Esophagus muscularis mucosa (tissue), 4 donors: ENCODE results near the gene ZNF683. TPM values are rescaled to one million over a fixed set of nuclear protein-coding genes. Genes with fewer than 3 reads are reported as not detected.

ENCODE experiments used
- DNase-seq: peaks from one replicate; pipeline ENCODE4 v3.0.0-alpha.2; 2017; ENCODE audit errors: extremely low spot score
- H3K27ac ChIP-seq, 4 donors: fragments of 200-600 bp; sonication (generic); replicated peaks in 1 of 4; 1 replicate in 3 of 4; 2 replicates in 1 of 4; pipeline ENCODE4 v1.5.1; 2016 to 2019; ENCODE audit warnings: mild to moderate bottlenecking in 1 of 4
- H3K27me3 ChIP-seq, 4 donors: fragments of 200-600 bp; sonication (generic); one replicate each; pipeline versions ENCODE4 v1.5.1 to v1.6.0; 2016 to 2019
- H3K36me3 ChIP-seq, 4 donors: fragments of 200-600 bp; sonication (generic); one replicate each; pipeline ENCODE4 v1.5.1; 2016 to 2019
- H3K4me1 ChIP-seq, 4 donors: fragments of 200-600 bp; sonication (generic); one replicate each; pipeline ENCODE4 v1.5.1; 2016 to 2019
- H3K4me3 ChIP-seq, 4 donors: fragments of 200-600 bp; sonication (generic); 1 replicate in 2 of 4; 2 replicates in 2 of 4; pipeline ENCODE4 v1.5.1; 2016 to 2019; ENCODE audit warnings: mild to moderate bottlenecking in 4 of 4, moderate library complexity in 1 of 4
- H3K9me3 ChIP-seq, 4 donors: fragments of 200-600 bp; sonication (generic); 1 replicate in 3 of 4; 2 replicates in 1 of 4; pipeline ENCODE4 v1.5.1; 2016 to 2019
- CTCF ChIP-seq, 3 experiments: fragments of 200-600 bp in 2 of 3; fragments of 450-650 bp in 1 of 3; sonication (generic) in 2 of 3; IDR thresholded peaks; one replicate each; pipeline ENCODE4 v1.5.1; 2017 to 2019; ENCODE audit warnings: antibody characterized with exemption in 3 of 3, mild to moderate bottlenecking in 2 of 3, moderate library complexity in 1 of 3
- EP300 ChIP-seq: sonication (generic); formaldehyde crosslinking; IDR thresholded peaks from one replicate; pipeline ENCODE4 v1.6.1; 2017; ENCODE audit warnings: antibody characterized with exemption
- POLR2A ChIP-seq: fragments of 450-650 bp; IDR thresholded peaks from one replicate; pipeline ENCODE4 v1.6.1; 2017; ENCODE audit warnings: antibody characterized with exemption, moderate library complexity, mild to moderate bottlenecking, low read depth
- POLR2AphosphoS5 ChIP-seq, 2 donors: sonication (generic); formaldehyde crosslinking; IDR thresholded peaks; one replicate each; pipeline ENCODE4 v1.6.1; 2017; ENCODE audit warnings: antibody characterized with exemption in 2 of 2
- WGBS: methylation state at CpG from one replicate; pipeline ENCODE4 v1.1.5; 2018; 5-methylcytosine and 5-hydroxymethylcytosine counted together
- intact Hi-C: fragments of 100-400 bp; cut with DNase I; formaldehyde crosslinking; loops from one replicate; pipeline ENCODE4 v1.15.1; 2023
- total RNA-seq, 4 donors: library from RNA; depleted of rRNA; stranded (reverse); fragments of >200 nt; gene quantifications; one replicate each; pipeline versions ENCODE4 v1.1.0 to v1.2.1, GENCODE V29; 2016

The ZNF683 gene
- total RNA-seq, 4 donors from 2014 or later, result not detected

- DNase-seq, result no peak
- H3K4me1 ChIP-seq, result peaks cover 0 to 8% (median 1%) of the 10 kb centered on the region in 4 donors
- intact Hi-C loops, result no loop called here
- H3K27me3 ChIP-seq, result peaks cover 11 to 79% (median 45%) of the 10 kb centered on the region in 4 donors
- 11% methylated on average over 7 of the region's 9 CpGs for WGBS
- H3K36me3 ChIP-seq, result no peaks in the 10 kb centered on the region
- no peaks in the 10 kb centered on the region for H3K9me3 ChIP-seq
- no peak for TF ChIP-seq CTCF (IDR thresholded peaks at IDR 0.05)
- TF ChIP-seq POLR2AphosphoS5 (IDR thresholded peaks at IDR 0.05), result no peak
- no peak for TF ChIP-seq EP300
- no peak for TF ChIP-seq POLR2A
- H3K4me3 ChIP-seq, result no peak overlapping the region
- no peak overlapping the region for H3K27ac ChIP-seq
These were observed 39.8 kb upstream of the ZNF683 start for GRCh38 chr1:26412180-26412840.

GRCh38 chr1:26411624-26412074 is 39.1 kb upstream of the ZNF683 start:
- 21% methylated on average over 12 of the region's 20 CpGs for WGBS
- H3K4me1 ChIP-seq, result peaks cover 0 to 8% (median 1%) of the 10 kb centered on the region in 4 donors
- H3K4me3 ChIP-seq, result no peak overlapping the region
- no peak overlapping the region for H3K27ac ChIP-seq
- no peak for TF ChIP-seq POLR2A
- TF ChIP-seq POLR2AphosphoS5 (IDR thresholded peaks at IDR 0.05), result no peak
- no peak for TF ChIP-seq CTCF (IDR thresholded peaks at IDR 0.05)
- no peak for TF ChIP-seq EP300
- no peaks in the 10 kb centered on the region for H3K36me3 ChIP-seq
- peaks cover 11 to 77% (median 45%) of the 10 kb centered on the region in 4 donors for H3K27me3 ChIP-seq
- DNase-seq, result no peak
- intact Hi-C loops, result no loop called here
- no peaks in the 10 kb centered on the region for H3K9me3 ChIP-seq

GRCh38 chr1:26410706-26411623 is 38.4 kb upstream of the ZNF683 start, which contains the start of gene LIN28A:
Gene LIN28A (plus strand): TSS chr1:26410817. CDS start chr1:26410892, 75 bp downstream.
- Histone ChIP-seq H3K27ac (no peak within 1 kb of the TSS), H3K27me3 (peaks cover 11 to 70% (median 43%) of the 10 kb centered on the region in 4 donors), H3K4me1 (peaks cover 0 to 8% (median 1%) of the 10 kb centered on the region in 4 donors), H3K9me3 (no peaks in the 10 kb centered on the region), H3K4me3 (no peak within 1 kb of the TSS), H3K36me3 (no peaks in the 10 kb centered on the region)
- no peak for TF ChIP-seq CTCF (IDR thresholded peaks at IDR 0.05)
- TF ChIP-seq EP300, result no peak
- no peak for TF ChIP-seq POLR2A
- TF ChIP-seq POLR2AphosphoS5 (IDR thresholded peaks at IDR 0.05), result no peak
- intact Hi-C loops, result no loop called here
- 4% methylated on average over 5 of the region's 70 CpGs for WGBS
- DNase-seq, result no peak

- H3K4me3 ChIP-seq, result no peak overlapping the region
- intact Hi-C loops, result no loop called here
- H3K27me3 ChIP-seq, result peaks cover 11 to 55% (median 42%) of the 10 kb centered on the region in 4 donors
- no peaks in the 10 kb centered on the region for H3K9me3 ChIP-seq
- H3K27ac ChIP-seq, result no peak overlapping the region
- no peaks in the 10 kb centered on the region for H3K36me3 ChIP-seq
- TF ChIP-seq POLR2A (no peak), EP300 (no peak), CTCF (IDR thresholded peaks at IDR 0.05) (no peak), POLR2AphosphoS5 (IDR thresholded peaks at IDR 0.05) (no peak)
- WGBS, result 7% methylated on average over 15 of the region's 16 CpGs
- H3K4me1 ChIP-seq, result peaks cover 0 to 8% (median 1%) of the 10 kb centered on the region in 4 donors
- no peak for DNase-seq
These were observed 36.7 kb upstream of the ZNF683 start for GRCh38 chr1:26409191-26409807.
